GM19452 (cell line): ENCODE results near the gene NUS1.
"Not testable (repeated sequence)": the region's sequence is repeated elsewhere in the genome, so short reads cannot be mapped to it uniquely, and the experiment has no call there.

ENCODE experiments used
- ATAC-seq: cut with Tn5 transposase; IDR thresholded peaks from one replicate; pipeline ENCODE4 v1.9.1; 2021; ENCODE audit not compliant: unreplicated experiment

Gene NUS1

DNA sequence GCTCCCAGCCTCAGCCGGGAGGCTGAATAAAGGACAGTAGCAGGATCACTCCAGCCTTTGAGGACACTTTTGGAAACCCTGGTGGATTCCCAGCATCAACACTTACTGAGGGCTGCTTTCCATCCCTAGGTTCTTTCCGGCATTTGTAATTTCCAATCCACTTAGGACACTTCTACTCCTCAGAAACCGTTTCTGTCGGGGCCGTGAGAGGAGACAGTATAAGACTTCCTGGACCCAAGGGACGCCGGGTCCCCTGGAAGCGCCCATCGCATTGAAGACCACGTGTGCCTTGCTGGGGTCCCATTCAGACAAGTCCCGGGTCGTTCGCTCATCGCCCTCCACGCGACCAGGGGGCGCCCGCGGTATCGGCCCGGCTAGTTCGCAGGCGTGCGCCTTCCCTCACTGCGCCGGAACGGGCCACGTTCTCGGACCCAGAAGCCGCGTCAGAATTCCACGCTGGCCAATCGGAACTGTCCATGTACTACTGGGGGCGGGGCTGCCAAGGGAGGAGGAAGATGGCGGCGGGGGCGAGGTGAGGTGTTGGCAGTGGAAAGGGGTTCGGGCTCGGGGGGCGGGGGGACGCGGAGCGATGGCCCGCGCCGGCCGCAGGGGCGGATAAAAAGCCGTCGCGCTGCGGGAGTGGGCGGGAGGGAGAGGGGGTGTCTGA, at the start of gene NUS1:
Gene NUS1 (plus strand): TSS at position 479 of the 667 bp plus-strand sequence. CDS start 202 bp downstream, outside the sequence.
- ATAC-seq: peak; percentile 98

DNA sequence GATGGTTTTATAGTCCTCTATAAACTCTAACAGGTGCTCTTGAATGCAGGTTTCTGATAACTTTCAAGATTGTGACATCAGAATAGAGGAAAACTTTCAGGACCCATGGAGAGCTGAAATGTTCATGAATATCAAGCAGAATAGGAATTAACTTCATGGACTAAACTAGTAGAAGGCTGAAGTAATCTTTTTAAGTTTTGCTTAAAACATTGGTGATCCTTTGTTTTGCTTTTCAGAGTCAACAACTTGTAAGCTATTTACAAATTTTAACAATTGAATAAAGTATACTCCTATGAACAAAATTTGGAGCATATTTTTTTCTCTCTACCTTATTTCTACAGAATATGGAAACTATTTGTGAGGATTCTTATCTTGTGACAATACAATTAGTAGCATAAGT, 47.7 kb upstream of the NUS1 start:
- ATAC-seq: no peak

GRCh38 chr6:117629119-117629660, 46.1 kb upstream of the NUS1 start:
- no peak for ATAC-seq

GRCh38 chr6:117637770-117638169, 37.5 kb upstream of the NUS1 start:
- no peak for ATAC-seq

GRCh38 chr6:117642976-117643375, 32.3 kb upstream of the NUS1 start:
- no peak for ATAC-seq

DNA sequence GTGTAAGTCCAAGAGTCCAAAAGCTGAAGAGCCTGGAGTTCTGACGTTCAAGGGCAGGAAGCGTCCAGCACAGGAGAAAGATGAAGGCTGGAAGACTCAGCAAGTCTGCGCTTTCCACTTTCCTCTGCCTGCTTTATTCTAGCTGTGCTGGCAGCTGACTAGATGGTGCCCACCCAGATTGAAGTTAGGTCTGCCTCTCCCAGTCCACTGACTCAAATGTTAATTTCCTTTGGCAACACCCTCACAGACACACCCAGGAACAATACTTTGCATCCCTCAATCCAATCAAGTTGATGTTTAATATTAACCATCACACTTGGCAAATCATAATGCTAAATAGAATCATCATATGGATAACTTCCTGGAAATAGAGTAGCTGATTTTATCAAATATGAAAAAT, 23.3 kb upstream of the NUS1 start:
- ATAC-seq: not testable (repeated sequence)

DNA sequence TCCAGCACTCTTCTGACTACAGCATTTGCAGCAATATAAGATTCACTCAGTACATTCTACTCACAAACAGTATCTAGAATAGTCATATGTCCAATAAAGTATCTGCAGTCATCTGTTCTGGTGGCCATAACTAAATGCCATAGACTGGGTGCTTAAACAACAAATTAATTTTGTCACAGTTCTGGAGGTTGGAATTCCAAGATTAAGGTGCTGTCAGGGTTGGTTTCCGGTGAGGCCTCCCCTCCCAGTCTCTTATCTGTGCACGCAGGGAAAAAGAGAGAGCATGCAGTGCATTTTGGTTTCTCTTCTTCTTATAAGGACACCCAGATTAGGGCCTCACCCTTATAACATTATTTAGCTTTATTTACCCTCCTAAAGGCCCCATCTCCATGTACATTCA, 21.3 kb upstream of the NUS1 start:
- ATAC-seq: no peak

DNA sequence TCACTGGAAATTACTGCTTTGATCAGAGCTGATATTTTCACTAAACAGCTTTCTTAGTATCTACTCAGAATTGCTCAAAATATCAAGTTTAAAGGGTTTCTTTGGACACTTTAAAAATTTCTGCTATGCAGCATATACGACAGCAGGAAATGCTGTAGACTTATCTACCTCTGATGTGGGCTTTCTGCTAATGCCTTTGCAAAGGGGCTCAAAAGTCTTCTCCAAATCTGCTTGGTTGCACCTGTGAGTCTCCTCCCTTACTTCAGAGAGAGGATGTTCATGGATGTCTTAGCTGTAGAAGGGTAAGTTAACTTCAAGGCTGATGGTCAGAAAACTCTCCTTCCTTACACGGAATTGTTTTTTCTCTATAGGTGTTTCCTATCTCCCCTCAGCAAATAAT, 19.9 kb upstream of the NUS1 start:
- ATAC-seq: no peak

- no peak for ATAC-seq
Measured at GRCh38 chr6:117666881-117667280, 8.4 kb upstream of the NUS1 start.

GRCh38 chr6:117668736-117669135, 6.5 kb upstream of the NUS1 start:
- no peak for ATAC-seq

GRCh38 chr6:117674503-117674902, 766 bp upstream of the NUS1 start:
- ATAC-seq: no peak

GRCh38 chr6:117675658-117676301, 511 bp downstream of the NUS1 start:
- peak; percentile 26 for ATAC-seq

DNA sequence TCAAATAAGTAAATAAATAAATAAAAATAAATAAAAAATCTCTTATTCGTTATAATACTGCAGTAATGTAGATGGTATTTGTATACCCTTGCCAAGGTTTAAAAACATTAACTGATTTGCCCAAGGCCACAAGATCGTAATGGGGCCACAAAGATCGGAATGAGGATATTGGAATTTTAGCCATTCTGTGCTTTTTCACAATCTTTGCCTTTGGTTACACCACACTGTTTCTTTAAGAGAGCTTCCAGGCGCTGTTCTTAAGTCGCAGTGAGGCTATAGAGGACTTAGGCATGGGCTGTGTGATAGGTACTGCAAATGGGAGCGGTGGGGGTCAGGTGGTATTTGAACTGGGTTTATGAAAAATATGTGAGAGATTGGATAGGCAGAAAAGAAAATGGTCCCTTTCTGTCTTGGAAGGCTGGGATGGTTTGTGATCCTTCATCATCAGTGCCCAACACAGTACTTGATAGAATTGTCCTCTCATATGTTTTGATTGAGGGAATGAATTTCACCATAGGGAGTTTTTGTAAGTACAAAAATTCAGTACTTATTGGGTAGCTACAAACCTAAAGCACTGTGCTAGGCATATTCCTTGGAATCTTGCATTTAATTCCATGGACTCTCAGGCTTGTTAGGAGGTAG, 1.4 kb downstream of the NUS1 start:
- ATAC-seq: no peak

DNA sequence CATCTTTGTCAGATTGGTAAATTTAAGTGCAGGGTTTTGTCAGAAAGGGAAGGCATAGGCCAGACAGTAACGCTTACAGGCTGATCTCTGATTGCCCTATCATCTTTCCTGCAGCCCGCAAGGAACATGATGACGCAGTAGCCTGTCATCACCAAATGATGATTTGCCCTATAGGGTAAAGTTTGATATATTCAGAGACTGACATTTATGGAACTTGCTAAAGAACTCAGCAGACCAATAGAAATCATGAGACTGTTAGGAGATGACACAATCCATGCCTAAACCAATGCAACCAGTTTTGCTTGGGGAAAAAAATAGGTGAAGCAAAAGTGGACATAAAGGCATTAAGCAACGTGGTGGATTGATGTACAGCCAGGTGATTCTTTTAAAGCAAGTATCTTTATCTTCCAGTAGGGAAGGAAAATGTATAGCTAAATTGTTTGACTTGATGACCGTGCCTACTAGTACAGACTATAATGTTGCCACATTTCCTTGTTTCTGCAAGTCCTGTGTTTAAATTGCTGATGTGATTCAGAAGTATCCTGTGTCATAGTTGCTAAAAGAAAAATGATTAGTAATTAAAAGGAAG, 2.4 kb downstream of the NUS1 start:
- no peak for ATAC-seq

GRCh38 chr6:117681162-117681741, 6.0 kb downstream of the NUS1 start:
- no peak for ATAC-seq

DNA sequence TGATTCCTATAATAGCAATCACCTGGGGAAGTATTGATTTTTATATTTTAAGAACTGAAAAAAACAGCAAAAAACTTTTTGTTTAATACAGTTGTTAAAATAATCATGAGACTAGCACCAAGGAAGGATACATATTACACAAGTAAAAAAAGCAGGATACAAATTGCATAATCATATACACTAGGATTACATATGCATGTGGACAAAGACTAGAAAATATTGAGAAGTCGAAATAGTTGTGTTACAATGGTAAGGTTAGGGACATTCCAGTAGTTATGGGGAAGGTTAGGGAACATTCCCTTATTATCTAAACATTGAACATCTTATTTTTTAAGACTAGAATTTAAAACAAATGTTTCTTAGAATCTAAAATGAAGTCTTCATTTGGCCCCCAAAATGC, 9.5 kb downstream of the NUS1 start:
- no peak for ATAC-seq

GRCh38 chr6:117685359-117685758, 10.1 kb downstream of the NUS1 start:
- no peak for ATAC-seq

GRCh38 chr6:117687021-117687648, 11.9 kb downstream of the NUS1 start:
- no peak for ATAC-seq

DNA sequence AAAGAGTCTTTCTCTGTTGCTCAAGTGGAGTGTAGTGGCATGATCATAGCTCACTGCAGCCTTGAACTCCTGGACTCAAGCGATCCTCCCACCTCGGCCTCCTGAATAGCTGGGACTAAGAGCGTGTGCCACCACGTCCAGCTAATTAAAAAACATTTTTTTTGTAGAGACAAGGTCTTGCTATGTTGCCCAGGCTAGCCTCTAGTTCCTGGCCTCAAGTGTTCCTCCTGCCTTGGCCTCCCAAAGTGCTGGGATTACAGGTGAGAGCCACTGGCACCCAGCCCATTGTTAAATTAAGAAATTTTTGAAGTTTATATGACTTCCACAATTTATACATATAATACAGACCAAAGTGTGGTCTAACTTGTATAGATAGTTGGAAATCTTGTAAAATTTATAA, 14.3 kb downstream of the NUS1 start:
- not testable (repeated sequence) for ATAC-seq

GRCh38 chr6:117706504-117706903, 31.2 kb downstream of the NUS1 start:
- ATAC-seq: no peak
